ENCODE results near the gene RBM45. TPM values are rescaled to one million over a fixed set of nuclear protein-coding genes. Genes with fewer than 3 reads are reported as not detected.
A peak's percentile ranks its signal among the peaks of the same experiment; 100 is the strongest.
"Not testable (repeated sequence)": the region's sequence is repeated elsewhere in the genome, so short reads cannot be mapped to it uniquely, and the experiment has no call there.

Gene RBM45
- polyA plus RNA-seq (ENCODE audit: insufficient read length in 4 of 4), result 10 to 100 TPM; 17.6 to 24.8 (median 21.9) TPM

DNA sequence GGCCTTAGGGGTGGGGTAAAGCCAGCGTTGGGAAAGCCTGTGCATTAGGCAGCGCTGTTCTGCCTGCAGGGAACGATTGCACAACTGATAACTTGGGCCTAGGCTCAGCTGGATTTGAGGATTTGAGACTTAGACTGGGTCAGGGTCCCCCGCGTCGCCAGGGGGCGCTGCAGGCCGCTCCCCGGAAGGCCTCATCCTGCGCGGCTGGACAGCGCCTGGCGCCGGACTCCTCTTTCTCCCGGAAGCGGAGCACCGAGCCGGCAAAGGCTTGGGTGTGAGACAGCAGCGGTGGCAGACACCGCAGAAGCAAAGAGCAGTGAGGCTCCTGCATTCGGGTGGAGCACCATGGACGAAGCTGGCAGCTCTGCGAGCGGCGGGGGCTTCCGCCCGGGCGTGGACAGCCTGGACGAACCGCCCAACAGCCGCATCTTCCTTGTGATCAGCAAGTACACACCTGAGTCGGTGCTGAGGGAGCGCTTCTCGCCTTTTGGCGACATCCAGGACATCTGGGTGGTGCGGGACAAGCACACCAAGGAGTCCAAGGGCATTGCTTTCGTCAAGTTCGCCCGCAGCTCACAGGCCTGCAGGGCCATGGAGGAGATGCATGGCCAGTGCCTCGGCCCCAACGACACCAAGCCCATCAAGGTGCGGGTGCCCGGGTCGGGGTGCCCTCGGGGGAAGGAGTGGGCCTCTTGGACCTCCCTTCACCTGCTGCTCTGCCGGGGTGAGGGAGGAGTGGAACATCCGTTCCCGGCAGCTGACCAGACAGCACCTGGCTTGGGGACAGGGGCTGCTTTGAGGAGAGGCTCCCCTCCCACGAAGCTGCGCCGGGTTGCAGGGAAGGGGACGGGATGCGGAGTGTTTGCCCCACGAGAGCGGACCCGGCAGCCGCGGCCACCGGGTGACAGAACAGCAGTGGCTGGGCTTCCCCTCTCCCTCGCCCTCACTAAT, at the start of gene RBM45:
Gene RBM45 (plus strand): TSS at position 236 of the 951 bp plus-strand sequence. CDS start 110 bp downstream, at position 346.
- peak; percentile 64 to 76 (median 72) for DNase-seq (ENCODE audit: low read depth in 4 of 4, low spot score in 3 of 4)

- DNase-seq (ENCODE audit: low read depth in 4 of 4, low spot score in 3 of 4), result no peak
Measured at GRCh38 chr2:178066324-178066723, 45.9 kb upstream of the RBM45 start.

DNA sequence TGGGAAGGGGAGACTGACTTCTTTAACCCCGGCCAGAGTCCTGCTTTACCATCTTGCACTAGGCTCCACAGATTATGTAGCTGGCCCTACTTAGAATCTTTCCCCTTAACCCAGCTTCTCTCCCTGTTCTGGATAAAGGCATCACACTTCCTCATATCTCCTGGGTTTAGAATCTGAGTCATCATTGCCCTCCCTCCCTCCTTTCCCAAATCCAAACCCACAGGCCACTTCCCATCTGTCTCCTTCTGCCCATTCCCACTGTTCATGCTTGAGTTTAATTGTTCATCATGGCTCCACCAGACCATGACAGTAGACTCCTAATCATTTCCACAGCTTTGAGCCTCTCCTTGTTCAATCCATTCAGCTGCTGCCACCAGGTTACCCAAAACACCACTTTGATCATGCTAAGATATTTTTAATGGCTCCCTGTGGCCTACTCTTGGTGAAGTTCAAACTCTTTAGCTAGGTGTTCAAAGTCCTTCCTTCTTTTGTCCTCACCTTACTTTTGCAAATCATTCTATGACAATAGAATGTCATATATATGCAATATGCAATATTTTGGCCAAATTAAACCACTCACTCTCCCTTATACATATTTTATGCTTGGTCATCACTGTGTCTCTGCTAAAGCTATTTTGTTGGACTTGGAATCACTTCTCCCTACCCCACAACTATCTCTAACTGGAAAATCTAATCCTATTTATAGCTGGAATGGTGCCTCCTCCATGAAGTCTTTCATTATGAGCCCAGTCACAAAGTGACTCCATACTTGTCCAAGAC, 45.2 kb upstream of the RBM45 start:
- DNase-seq (ENCODE audit: low read depth in 4 of 4, low spot score in 3 of 4), result no peak

DNA sequence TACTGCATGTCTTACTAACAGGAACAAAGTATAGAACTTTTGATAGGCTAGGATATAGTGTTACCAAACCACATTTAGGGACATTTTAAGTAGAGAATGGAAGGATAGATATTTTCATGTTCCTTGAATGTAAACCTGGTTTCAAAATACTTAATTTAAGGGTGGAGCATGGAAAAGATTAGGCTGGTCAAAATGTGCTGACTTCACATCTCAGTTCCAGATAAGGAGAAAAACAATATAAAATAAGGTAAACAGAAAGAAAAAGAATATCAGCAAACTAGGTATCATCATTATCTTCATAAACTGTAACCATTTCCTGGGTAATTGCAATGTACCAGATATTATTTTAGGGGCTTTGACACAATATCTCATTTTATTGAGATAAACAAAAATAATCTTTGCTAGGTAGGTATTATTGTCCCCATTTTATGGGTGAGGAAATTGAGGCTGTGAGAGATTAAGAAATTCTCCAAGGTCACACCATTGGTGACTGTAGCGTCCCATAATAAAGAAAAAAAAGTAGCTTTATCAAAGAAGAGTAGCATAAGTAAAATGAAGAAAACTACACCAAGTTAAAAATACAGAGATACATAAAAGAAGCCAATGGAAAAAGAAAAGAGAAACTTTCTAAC, 43.3 kb upstream of the RBM45 start:
- no peak for DNase-seq (ENCODE audit: low read depth in 4 of 4, low spot score in 3 of 4)

- no peak for DNase-seq (ENCODE audit: low read depth in 4 of 4, low spot score in 3 of 4)
Measured at GRCh38 chr2:178069551-178069950, 42.7 kb upstream of the RBM45 start.

GRCh38 chr2:178070824-178071223, 41.4 kb upstream of the RBM45 start:
- no peak for DNase-seq (ENCODE audit: low read depth in 4 of 4, low spot score in 3 of 4)

DNA sequence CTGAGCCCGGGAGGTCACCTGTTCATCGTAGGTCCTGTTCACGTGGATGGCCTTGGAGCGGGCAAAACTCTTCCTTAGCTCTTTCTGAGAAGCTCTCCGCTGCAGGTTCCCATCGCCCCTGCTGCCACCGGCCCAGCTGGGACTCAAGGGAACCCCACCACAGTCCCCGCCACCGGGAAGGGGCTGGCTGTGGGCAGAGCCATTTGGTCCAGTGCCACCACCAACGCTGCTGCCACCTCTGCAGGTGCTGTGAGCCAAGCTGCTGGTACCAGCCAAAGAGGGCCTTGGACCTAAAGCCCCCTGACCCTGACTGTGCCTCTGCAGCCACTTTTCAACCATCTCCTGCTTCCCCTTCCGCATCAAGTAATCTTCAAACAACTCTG, 40.2 kb upstream of the RBM45 start:
- DNase-seq (ENCODE audit: low read depth in 4 of 4, low spot score in 3 of 4), result no peak

GRCh38 chr2:178072383-178073301, 39.6 kb upstream of the RBM45 start, which contains the start of gene PDE11A:
Gene PDE11A, minus strand, starts transcription at chr2:178072777. Its CDS starts 340 bp downstream, at chr2:178072437.
- DNase-seq (ENCODE audit: low read depth in 4 of 4, low spot score in 3 of 4), result peak; percentile 48 to 73 (median 54)

- DNase-seq (ENCODE audit: low read depth in 4 of 4, low spot score in 3 of 4), result no peak
Measured at GRCh38 chr2:178074123-178075005, 37.9 kb upstream of the RBM45 start.

DNA sequence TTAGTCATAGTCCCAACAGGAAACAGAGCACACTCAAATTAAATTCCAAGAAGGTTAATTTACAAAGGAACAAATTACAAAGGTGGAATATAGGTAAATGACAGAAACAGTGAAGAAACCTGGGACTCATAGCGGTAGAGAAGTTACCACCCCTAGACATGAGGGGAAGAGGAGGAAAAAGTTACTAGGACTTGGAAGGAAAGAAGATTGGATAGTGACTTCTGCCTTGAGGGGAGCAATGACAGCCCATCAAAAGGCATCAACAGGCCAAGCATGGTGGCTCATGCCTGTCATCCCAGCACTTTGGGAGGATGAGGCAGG, 37.3 kb upstream of the RBM45 start:
- no peak for DNase-seq (ENCODE audit: low read depth in 4 of 4, low spot score in 3 of 4)

- no peak for DNase-seq (ENCODE audit: low read depth in 4 of 4, low spot score in 3 of 4)
Measured at GRCh38 chr2:178076130-178076529, 36.1 kb upstream of the RBM45 start.

- not testable (repeated sequence) for DNase-seq (ENCODE audit: low read depth in 4 of 4, low spot score in 3 of 4)
Measured at GRCh38 chr2:178079279-178079678, 33.0 kb upstream of the RBM45 start.

DNA sequence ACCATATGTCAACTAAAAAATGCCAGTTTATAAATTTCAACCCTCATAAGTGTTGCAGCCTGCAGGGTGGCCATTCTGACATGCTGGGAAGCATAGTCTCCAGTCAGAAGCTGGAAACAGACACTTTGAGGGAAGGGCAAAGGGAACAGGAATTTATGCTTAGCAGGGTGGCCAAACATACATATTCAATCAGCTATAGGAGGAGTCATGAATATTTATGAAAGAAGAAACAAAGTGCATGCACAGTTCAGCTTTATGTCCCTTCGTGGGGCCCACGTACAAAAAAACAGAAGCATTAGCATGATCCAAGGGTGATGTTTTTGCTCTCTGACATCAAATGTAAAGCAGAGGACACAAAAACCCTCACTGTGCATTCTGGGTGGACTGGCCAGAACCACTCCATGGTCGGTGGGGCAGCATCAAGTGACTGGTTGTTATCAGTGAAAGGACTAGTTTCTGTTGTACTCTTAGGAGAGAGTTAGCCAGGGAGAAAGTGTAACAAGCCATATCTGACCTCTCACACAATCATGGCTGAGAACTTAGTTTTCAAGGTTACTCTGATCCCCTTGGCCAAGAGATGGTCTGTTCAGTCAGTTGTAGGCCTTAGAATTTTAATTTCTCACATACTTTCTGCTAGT, 29.7 kb upstream of the RBM45 start:
- no peak for DNase-seq (ENCODE audit: low read depth in 4 of 4, low spot score in 3 of 4)

GRCh38 chr2:178084273-178084672, 28.0 kb upstream of the RBM45 start:
- no peak for DNase-seq (ENCODE audit: low read depth in 4 of 4, low spot score in 3 of 4)

DNA sequence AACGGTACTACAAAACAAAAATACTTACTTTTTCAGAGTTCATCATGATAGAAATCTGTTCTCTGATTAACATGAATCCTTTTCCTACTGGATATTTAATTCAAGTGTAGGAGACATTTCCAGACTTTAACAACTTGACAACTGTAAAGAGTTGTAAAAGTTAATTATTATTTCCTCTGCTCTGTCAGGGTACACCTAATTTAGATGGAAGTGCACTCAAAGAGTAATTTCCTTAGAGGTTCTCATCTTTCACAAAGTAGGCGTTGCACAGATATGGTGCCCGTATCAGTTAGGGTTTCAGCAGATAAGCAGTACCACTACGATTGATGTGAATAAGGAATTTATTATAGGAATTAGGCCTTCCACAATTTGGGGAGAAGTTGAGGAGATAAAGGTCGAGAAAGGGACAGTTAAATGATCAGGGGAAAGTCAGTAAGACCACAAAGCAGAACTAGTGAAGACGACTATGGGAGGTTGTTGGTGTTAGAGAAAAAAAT, 23.4 kb upstream of the RBM45 start:
- DNase-seq (ENCODE audit: low read depth in 4 of 4, low spot score in 3 of 4), result no peak

GRCh38 chr2:178093471-178093870, 18.8 kb upstream of the RBM45 start:
- DNase-seq (ENCODE audit: low read depth in 4 of 4, low spot score in 3 of 4), result no peak

DNA sequence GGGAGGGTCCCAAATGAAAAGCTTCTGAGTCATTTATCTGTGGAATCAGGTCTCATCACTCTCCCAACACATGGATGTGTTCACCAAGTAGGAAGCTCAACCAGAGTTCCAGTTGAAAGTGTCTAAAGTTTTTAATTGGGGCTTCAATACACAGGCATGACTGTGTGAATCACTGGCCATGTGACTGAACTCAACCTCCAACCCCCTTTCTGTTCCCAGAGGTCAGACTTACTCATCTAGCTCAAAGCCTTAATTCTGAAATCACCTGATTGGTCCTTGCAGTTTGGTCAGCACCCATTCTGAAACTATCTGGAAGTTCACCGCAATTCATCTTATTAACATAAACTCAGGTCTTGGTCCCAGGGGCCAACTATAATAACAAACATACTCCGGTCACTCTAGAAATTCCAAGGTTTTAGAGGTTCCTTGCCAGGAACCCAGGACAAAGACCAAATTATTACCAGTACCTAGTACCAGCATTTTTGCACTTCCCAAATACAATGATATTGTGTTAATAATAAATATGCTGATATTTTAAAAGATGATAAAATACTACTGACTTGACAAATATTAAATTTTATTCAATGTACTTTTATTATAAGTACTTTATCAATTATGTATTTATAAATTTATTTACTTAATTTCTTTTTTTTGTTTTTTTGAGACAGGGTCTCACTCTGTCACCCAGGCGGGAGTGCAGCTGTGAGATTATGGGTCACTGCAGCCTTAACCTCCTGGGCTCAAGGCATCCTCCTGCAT, 10.7 kb upstream of the RBM45 start:
- DNase-seq (ENCODE audit: low read depth in 4 of 4, low spot score in 3 of 4), result no peak

DNA sequence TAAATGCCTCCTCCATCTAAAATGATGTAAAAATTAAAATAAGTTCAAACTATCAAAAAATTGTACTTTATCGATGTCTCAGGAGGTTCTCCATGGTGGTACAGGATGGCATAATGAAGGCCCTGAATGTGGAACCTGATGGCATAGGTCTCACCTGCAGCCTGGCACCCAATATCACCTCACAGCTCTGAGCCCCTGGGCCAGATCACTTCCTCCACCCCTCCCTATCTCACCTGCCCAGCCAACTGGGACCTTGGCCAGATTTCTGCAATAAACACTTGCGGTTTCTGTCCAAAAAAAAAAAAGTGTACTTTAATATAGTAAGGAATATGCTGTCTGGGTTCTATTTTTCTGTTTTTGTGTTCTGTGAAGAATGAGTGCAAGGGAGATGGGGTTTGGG, 6.7 kb upstream of the RBM45 start:
- no peak for DNase-seq (ENCODE audit: low read depth in 4 of 4, low spot score in 3 of 4)
